Effector memory CD8-positive, alpha-beta T cell (primary cell): ENCODE results near the gene RNGTT.
"Not testable (repeated sequence)": the region's sequence is repeated elsewhere in the genome, so short reads cannot be mapped to it uniquely, and the experiment has no call there.

Experiments
- ATAC-seq: fragments of 150-1000 bp; cut with Tn5 transposase; replicated peaks from 2 replicates; pipeline ENCODE4 v1.10.0; 2021; ENCODE audit warnings: mild to moderate bottlenecking, moderate library complexity
- DNase-seq, 3 experiments: peaks; one replicate each; pipeline ENCODE4 v3.0.0; 2021
- H3K27ac Mint-ChIP-seq, 2 donors: one replicate each; pipeline ENCODE4 v1.8.0; 2022; ENCODE audit warnings: mild to moderate bottlenecking in 2 of 2, mixed read lengths in 2 of 2, moderate library complexity in 2 of 2
- H3K27me3 Mint-ChIP-seq, 2 donors: one replicate each; pipeline ENCODE4 v1.8.0; 2022; ENCODE audit warnings: mixed read lengths in 2 of 2
- H3K36me3 Mint-ChIP-seq: one replicate; pipeline ENCODE4 v1.8.0; 2022; ENCODE audit warnings: mild to moderate bottlenecking, moderate library complexity, mixed read lengths; ENCODE audit not compliant: insufficient read depth
- H3K4me1 Mint-ChIP-seq, 2 donors: one replicate each; pipeline ENCODE4 v1.8.0; 2022; ENCODE audit warnings: low read depth in 2 of 2, mixed read lengths in 2 of 2
- H3K4me3 Mint-ChIP-seq, 2 donors: one replicate each; pipeline ENCODE4 v1.8.0; 2022; ENCODE audit warnings: mild to moderate bottlenecking in 2 of 2, mixed read lengths in 2 of 2, moderate library complexity in 2 of 2
- H3K9me3 Mint-ChIP-seq, 2 donors: one replicate each; pipeline ENCODE4 v1.8.0; 2022; ENCODE audit warnings: mixed read lengths in 2 of 2

RNGTT gene

DNA sequence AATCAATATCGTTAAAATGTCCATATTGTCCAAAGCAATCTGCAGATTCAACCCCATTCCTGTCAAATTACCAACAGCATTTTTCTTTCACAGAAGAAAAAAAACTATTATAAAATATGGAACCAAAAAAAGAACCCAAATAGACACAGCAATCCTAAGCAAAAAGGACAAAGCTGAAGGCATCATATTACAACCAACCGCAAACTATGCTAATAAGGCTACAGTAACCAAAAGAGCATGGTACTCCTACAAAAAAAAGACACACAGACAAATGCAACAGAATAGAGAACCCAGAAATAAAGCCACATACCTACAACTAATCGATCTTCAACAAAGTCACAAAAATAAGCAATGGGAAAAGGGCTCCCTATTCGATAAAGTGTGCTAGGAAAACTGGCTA is 49.2 kb downstream of the RNGTT start:
- ATAC-seq (no peak), DNase-seq (no peak)
- no peaks in the 10 kb centered on the region for H3K36me3 Mint-ChIP-seq
- H3K27me3 Mint-ChIP-seq: no peaks in the 10 kb centered on the region
- H3K4me3 Mint-ChIP-seq: no peak overlapping the region
- H3K9me3 Mint-ChIP-seq: no peaks in the 10 kb centered on the region
- peaks cover 39 to 62% of the 10 kb centered on the region in 2 donors for H3K4me1 Mint-ChIP-seq
- H3K27ac Mint-ChIP-seq: no peak overlapping the region

DNA sequence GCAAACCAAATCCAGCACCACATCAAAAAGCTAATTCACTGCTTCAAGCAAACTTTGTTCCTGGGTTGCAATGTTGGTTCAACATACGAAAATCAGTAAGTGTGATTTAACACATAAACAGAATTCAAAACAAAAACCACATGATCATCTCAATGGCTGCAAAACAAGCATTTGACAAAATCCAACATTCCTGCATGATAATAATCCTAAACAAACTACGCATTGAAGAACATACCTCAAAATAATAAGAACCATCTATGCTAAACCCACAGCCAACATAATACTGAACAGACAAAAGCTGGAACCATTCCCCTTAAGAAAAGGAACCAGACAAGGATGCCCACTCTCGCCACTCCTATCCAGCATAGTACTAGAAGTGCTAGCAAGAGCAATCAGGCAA is 49.9 kb downstream of the RNGTT start:
- H3K27ac Mint-ChIP-seq: peak overlapping the region in 1 of 2 donors; percentile 85
- H3K4me1 Mint-ChIP-seq: peaks cover 46 to 69% of the 10 kb centered on the region in 2 donors
- no peak overlapping the region for H3K4me3 Mint-ChIP-seq
- ATAC-seq: no peak
- no peaks in the 10 kb centered on the region for H3K36me3 Mint-ChIP-seq
- H3K9me3 Mint-ChIP-seq: no peaks in the 10 kb centered on the region
- H3K27me3 Mint-ChIP-seq: no peaks in the 10 kb centered on the region
- DNase-seq: no peak

DNA sequence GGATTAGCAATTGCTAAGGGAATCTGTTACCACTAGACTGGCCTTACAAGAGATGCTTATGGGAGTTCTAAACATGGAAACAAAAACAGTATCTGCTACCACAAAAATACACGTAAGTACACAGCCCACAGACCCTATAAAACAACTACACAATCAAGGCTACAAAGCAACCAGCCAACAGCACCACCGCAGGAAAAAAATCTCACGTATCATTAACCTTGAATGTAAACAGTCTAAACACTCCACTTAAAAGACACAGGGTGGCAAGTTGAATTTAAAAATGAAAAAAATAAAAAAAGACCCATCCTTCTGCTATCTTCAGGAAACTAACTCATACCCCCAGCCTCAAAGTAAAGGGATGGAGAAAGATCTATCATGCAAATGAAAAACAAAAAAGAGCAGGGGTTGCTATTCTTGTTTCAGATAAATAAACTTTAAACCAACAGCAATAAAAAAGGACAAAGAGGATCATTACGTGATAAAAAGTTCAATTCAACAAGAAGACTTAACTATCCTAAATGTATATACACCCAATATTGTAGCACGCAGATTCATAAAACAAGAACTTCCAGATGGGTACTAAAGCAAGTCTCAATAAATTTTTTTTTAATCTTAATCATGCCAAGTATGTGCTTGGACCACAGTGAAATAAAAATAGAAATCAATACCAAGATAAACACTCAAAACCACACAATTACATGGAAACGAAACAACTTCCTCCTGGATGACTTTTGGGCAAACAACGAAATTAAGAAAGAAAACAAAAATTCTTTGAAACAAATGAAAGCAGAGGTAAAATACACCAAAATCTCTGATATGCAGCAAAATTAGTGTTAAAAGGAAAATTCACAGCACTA is 52.3 kb downstream of the RNGTT start:
- no peak overlapping the region for H3K4me3 Mint-ChIP-seq
- H3K27ac Mint-ChIP-seq: peak overlapping the region in 1 of 2 donors; percentile 44
- H3K4me1 Mint-ChIP-seq: peaks cover 54 to 71% of the 10 kb centered on the region in 2 donors
- H3K27me3 Mint-ChIP-seq: no peaks in the 10 kb centered on the region
- no peaks in the 10 kb centered on the region for H3K9me3 Mint-ChIP-seq
- no peak for DNase-seq
- H3K36me3 Mint-ChIP-seq: no peaks in the 10 kb centered on the region
- no peak for ATAC-seq

DNA sequence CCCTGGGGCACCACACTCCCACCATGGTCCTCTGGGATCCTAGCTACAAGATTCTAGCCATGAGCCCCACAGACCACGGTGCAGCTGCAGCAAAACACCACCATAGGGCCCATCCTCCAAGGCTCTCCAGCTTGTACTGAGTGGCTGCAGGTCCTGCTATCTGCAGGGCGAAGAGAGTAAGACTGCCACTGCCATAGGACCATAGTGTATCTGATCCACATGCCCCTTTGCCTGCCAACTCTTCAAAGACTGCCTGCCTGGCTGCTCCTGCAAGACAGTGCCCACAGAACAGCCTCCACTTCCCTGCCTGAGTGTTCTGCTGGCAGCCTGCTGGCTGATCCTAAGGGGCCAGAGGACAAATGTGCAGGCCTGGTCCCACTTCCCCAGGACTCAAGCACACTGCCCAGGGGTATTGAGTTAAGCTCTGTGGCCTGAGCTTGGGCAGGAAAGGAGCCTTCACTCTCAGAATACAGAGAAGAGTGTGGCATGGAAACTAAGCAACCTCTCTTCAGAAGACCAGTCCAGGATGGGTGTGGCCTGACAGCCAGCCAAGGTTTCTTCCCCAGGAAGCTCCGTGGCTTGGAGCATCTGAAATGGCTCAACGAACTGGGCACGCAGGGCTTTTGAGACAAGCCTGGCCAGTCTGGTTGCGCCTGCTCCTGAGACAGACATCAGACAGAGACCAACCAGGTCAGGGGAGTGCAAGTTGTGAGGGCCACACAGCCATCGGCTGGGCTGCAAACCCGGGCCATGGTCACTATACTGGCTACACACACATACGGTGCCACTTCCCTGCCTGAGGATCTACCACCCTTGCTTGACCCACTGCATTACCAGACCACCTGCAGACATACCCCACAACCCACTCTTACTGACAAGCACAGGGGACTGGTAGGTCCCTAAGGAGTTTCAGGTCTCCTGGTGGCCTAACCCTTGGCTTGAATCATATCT is 54.5 kb downstream of the RNGTT start:
- peaks cover 47 to 62% of the 10 kb centered on the region in 2 donors for H3K4me1 Mint-ChIP-seq

DNA sequence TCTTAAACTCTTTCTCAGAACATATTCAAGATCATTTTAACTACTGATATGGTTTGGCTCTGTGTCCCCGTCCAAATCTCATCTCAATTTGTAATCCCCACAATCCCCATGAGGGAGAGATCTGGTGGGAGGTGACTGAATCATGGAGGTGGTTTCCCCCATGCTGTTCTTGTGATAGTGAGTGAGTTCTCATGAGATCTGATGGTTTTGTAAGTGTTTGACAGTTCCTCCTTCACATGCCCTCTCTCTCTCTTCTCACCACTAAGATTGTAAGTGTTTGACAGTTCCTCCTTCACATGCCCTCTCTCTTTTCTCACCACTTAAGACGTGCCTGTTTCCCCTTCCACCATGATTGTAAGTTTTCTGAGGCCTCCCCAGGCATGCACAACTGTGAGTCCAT is 56.3 kb downstream of the RNGTT start:
- not testable (repeated sequence) for DNase-seq, H3K9me3 Mint-ChIP-seq, H3K4me3 Mint-ChIP-seq, H3K27me3 Mint-ChIP-seq, ATAC-seq
- peaks cover 34 to 47% of the 10 kb centered on the region in 2 donors for H3K4me1 Mint-ChIP-seq
- peaks cover 19% of the 10 kb centered on the region for H3K36me3 Mint-ChIP-seq
- H3K27ac Mint-ChIP-seq: peak overlapping the region; percentile 22 to 51

More for the DNA sequence above, 54.5 kb downstream of the RNGTT start:
- ATAC-seq (no peak), DNase-seq (no peak)
- no peaks in the 10 kb centered on the region for H3K9me3 Mint-ChIP-seq
- peak overlapping the region in 1 of 2 donors; percentile 41 for H3K27ac Mint-ChIP-seq
- H3K4me3 Mint-ChIP-seq: no peak overlapping the region
- no peaks in the 10 kb centered on the region for H3K27me3 Mint-ChIP-seq
- peaks cover 10% of the 10 kb centered on the region for H3K36me3 Mint-ChIP-seq

DNA sequence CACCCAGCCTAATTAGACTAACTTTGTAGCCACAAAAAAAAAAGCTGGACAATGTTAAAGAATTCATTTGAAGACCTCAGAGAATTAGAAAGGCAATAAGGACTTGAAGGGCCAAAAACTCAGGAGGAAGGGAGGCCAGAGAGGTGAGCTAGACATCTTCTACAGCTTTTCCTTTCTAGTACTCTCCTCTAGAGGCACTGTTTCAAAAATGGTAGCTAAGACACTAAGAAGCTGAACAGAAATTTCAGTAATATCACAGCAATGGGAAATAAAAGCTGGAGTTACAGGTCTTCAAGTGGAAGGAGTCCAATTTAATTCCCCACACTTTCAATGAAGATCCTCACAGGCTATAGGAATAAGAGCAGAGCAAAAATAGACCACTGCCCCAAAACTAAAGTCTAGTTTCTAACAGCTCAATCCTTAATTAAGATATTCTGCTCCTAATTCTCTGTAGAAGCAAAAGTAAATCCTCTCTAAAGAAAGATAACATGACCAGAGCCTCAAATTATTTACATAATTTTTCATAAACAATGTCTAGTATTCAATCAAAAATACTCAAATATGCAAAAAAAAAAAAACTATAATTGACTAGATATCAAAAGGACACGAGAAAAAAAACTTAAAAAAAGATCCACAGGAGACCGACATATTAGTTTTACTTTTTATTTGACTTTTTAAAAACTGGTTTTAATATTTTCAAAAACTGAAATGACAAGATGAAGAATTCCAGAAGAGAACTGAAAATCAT is 63.7 kb downstream of the RNGTT start:
- Mint-ChIP-seq H3K36me3 (peaks cover 15% of the 10 kb centered on the region), H3K4me3 (no peak overlapping the region), H3K27ac (no peak overlapping the region), H3K4me1 (no peaks in the 10 kb centered on the region), H3K27me3 (no peaks in the 10 kb centered on the region), H3K9me3 (no peaks in the 10 kb centered on the region)
- DNase-seq: no peak
- no peak for ATAC-seq

DNA sequence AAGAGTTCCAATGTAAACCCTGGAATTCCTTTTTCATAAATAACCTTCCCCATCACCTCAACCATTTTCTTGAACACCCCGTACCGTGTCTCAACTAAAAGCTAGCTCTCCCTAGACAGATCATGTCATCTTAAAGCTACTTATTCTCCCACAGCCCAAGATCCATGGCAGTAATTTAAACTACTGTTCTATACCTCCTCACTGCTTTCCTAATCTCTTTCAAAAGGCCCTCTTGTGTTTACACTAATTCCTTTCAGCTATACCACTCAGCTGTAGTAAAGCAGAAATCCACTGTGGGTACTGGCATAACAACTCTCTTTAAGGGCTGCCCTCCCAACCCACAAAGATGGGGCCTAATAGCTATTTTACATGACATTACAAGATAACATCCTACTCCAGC is 67.5 kb downstream of the RNGTT start:
- ATAC-seq: no peak
- Mint-ChIP-seq H3K4me3 (no peak overlapping the region), H3K4me1 (no peaks in the 10 kb centered on the region), H3K27ac (no peak overlapping the region), H3K9me3 (no peaks in the 10 kb centered on the region), H3K36me3 (peaks cover 3% of the 10 kb centered on the region), H3K27me3 (no peaks in the 10 kb centered on the region)
- no peak for DNase-seq

DNA sequence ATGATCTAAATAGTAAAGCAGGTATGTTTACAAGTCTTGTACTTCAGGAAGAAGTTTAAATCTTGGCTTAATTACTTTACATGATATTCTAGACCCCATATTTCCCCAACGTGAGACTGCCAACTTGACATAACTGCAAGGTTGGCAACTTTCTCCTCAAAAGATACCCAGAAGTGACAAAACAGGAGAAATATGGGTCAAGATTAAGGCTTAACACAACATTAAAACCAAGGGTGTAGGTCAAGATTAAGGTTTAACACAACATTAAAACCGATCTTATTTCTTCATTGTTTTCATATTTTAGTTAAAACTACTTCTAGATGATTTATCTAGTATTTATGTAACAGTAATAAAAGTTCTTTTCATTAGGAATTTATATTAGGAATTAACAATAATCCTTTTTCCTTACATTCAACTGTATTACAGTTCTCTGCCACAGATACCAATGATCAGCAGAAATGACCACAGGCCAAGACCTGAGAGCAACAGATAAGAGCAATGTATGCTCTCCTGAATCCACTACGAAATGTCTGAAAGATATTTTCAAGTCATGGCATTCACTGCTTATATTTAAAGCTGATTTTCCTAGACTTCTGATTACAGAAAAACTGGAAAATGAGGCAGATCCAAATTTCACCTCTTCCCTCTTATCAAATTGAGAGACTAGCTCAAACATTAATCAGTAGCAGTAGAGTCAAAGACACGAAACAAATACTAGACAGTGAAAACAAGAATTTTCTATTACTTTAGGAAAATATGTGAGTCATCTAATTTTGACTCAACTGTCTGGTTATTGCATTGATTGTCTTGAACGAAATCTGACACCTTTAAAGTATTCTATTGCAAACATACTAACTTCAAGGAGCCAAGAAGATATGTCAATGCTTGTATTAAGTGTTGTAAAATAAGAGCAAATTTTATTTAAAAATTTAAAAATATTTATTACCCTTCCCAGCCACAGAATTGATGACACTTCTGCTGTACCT is 72.3 kb downstream of the RNGTT start:
- Mint-ChIP-seq H3K27ac (no peak overlapping the region), H3K4me1 (no peaks in the 10 kb centered on the region), H3K9me3 (no peaks in the 10 kb centered on the region), H3K4me3 (no peak overlapping the region), H3K36me3 (peaks cover 15% of the 10 kb centered on the region), H3K27me3 (no peaks in the 10 kb centered on the region)
- DNase-seq (no peak), ATAC-seq (no peak)

DNA sequence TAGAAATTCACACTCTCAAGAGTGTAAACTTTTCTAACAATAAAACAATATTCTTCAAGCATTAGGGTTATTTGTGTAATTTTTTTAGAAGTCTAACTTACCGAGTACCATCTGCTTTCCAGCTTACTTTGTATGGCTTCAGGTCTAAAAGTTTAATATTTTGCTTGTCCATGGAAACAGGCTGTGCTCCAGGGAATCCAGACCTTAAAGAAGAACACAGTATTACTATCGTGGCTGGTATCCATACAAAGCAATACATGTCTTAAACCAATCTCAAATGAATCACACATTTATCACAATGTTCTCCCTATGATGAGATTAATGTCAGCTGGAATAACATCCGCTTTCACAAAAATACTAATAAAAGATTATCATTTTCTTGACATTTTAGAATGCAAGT is 73.0 kb downstream of the RNGTT start:
- Mint-ChIP-seq H3K36me3 (peaks cover 22% of the 10 kb centered on the region), H3K9me3 (no peaks in the 10 kb centered on the region), H3K27ac (no peak overlapping the region), H3K4me3 (no peak overlapping the region), H3K27me3 (no peaks in the 10 kb centered on the region), H3K4me1 (no peaks in the 10 kb centered on the region)
- ATAC-seq (no peak), DNase-seq (no peak)

DNA sequence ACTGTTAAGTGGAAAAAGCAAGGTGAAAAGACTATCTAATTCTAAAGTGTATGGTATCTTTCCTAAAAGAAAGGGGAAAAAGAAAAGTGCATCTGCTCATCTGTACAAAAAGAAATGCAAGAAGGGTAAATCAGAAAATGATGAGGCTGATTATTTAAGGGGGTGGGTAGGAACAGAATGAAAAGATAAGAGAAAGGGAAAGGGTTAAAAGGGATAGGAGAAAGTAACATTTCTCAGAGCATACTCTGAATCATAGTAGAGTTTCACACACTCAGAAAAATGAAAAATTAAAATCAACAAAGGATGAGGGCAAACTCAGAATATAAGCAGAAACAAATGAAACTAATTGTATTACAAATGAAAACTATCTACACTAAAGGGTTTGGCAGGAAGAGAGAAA is 79.1 kb downstream of the RNGTT start:
- Mint-ChIP-seq H3K36me3 (peaks cover 24% of the 10 kb centered on the region), H3K4me1 (peaks cover 2 to 16% of the 10 kb centered on the region in 2 donors), H3K27me3 (no peaks in the 10 kb centered on the region), H3K4me3 (no peak overlapping the region), H3K9me3 (no peaks in the 10 kb centered on the region), H3K27ac (no peak overlapping the region)
- no peak for ATAC-seq
- DNase-seq: no peak

DNA sequence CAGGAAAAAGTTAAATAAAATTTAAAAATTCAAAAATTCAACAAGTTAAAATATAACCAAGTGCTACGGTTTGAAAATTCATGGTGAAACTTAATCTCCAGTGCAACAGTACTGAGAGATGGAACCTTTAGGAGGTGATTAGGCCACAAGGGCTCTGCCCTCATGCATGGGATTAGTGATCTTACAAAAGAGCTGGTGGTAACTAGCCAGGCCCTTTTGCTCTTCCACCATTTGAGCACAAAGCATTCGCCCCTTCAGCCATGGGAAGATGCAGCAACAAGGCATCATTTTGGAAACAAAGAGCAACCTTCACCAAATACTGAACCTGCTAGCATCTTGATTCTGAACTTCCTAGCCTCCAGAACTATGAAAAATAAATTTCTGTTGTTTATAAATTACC is 80.9 kb downstream of the RNGTT start:
- Mint-ChIP-seq H3K27ac (peak overlapping the region in 1 of 2 donors; percentile 35), H3K27me3 (no peaks in the 10 kb centered on the region)

DNA sequence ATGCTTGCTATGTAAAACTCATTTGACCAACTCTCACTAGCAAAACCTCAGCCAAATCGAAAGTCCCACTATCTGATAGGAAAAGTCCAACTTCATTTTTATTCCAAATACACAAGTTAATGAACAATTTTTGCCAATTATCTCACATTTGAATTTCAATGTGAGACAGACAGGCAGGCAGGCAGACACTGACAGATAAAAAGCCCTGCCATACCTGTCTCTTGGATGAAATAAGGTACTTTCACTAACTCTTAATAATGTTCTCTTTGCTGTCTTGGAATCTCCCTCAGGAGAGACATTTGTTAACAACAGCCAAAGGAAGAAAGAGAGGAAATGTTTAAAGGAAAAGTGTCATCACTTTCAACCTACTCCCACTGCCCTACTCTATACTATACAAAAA is 82.0 kb downstream of the RNGTT start:
- Mint-ChIP-seq H3K9me3 (no peaks in the 10 kb centered on the region), H3K4me3 (no peak overlapping the region), H3K27me3 (no peaks in the 10 kb centered on the region), H3K27ac (peak overlapping the region in 1 of 2 donors; percentile 35), H3K4me1 (peaks cover 2 to 16% of the 10 kb centered on the region in 2 donors), H3K36me3 (peaks cover 15% of the 10 kb centered on the region)
- DNase-seq (no peak), ATAC-seq (no peak)

More for the DNA sequence above, 80.9 kb downstream of the RNGTT start:
- Mint-ChIP-seq H3K4me3 (no peak overlapping the region), H3K4me1 (peaks cover 2 to 16% of the 10 kb centered on the region in 2 donors), H3K9me3 (no peaks in the 10 kb centered on the region), H3K36me3 (peaks cover 20% of the 10 kb centered on the region)
- no peak for DNase-seq
- ATAC-seq: no peak
